ENCODE results near the gene KCNE1. TPM values are rescaled to one million over a fixed set of nuclear protein-coding genes. Genes with fewer than 3 reads are reported as not detected.
"Not testable (repeated sequence)": the region's sequence is repeated elsewhere in the genome, so short reads cannot be mapped to it uniquely, and the experiment has no call there.

The KCNE1 gene
- total RNA-seq, 3 donors from 2014 or later, result 0.22 to 0.26 (median 0.25) TPM

- no peak for ATAC-seq
- no peaks in the 10 kb centered on the region for H3K4me1 Mint-ChIP-seq (ENCODE audit: low read depth)
- no peak for DNase-seq
- H3K9me3 Mint-ChIP-seq, result no peaks in the 10 kb centered on the region
- H3K36me3 Mint-ChIP-seq (ENCODE audit: insufficient read depth), result no peaks in the 10 kb centered on the region
- no peak overlapping the region for H3K4me3 Mint-ChIP-seq
- peaks cover 9% of the 10 kb centered on the region for H3K27me3 Mint-ChIP-seq (ENCODE audit: low read depth)
Observed at GRCh38 chr21:34511181-34511580, 829 bp downstream of the KCNE1 start.

DNA sequence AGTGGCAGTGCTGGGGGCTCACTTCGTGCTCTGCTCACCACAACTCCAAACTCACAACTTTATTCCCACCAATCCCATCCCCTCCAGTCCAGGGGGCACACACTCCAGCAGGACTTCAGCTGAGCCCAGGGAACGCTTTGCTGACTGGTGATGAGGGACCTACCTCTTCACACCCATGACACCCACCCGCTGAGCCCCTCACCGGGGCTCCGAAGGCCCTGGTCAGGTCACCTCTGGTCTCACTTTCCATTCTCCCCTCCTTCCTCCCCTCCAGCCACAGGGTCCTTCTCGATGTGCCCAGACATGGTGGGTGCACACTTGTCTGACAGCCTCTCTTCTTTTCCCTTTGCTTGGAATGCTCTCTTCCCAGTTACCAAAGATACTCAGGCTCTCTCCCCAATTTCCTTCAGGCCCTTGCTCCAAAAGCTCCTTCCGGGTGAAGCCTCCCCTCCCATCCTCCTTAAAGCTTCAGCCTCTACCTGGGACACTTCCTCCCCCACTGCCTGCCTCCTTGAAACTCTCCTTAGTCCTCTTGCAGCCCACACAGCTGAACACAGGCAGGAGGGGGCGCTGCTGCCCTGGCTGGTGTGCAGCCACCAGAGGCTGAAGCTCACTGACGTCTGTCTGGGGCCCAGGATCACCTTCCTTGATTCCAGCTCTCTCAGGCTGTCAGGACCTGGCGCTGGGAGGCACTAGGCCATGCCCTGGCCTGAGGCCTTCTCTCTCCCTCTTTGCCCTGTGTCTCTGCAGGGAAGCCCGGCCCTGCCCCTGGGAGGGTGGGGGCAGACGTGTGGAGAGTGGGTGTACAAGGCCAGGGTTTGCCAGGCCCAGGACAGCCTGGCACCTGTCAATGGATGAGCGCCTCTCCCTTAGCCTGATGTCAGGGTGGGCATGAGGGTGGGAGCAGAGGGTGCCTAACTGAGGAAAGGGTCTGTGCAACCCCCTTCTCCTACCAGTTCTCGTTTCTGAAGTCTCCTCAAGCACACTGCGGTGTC lies 1.6 kb downstream of the KCNE1 start:
- peak; percentile 17 for DNase-seq

DNA sequence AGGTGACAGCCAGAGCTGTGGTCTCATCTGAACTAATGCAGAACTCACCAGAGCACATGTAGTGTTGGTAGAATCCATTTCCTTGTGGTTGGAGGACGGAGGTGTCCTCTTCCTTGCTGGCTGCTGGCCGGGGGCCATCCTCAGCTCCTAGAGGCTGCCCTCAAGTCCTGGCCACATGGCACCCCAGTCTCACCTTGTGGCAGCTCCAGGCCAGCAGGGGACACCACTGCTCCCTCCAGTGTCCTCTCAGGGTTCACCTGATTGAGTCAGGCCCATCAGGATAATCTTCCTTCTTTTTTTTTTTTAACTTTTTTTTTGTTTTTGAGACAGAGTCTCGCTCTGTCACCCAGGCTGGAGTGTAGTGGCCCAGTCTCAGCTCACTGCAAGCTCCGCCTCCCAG lies 2.9 kb downstream of the KCNE1 start:
- no peaks in the 10 kb centered on the region for H3K36me3 Mint-ChIP-seq (ENCODE audit: insufficient read depth)
- peaks cover 9% of the 10 kb centered on the region for H3K27me3 Mint-ChIP-seq (ENCODE audit: low read depth)
- H3K4me3 Mint-ChIP-seq, result no peak overlapping the region
- H3K4me1 Mint-ChIP-seq (ENCODE audit: low read depth), result no peaks in the 10 kb centered on the region
- no peak for ATAC-seq
- H3K9me3 Mint-ChIP-seq, result no peaks in the 10 kb centered on the region
- no peak for DNase-seq

More for the DNA sequence above, 1.6 kb downstream of the KCNE1 start:
- Mint-ChIP-seq H3K36me3 (ENCODE audit: insufficient read depth) (no peaks in the 10 kb centered on the region), H3K4me1 (ENCODE audit: low read depth) (no peaks in the 10 kb centered on the region), H3K4me3 (no peak overlapping the region), H3K9me3 (no peaks in the 10 kb centered on the region), H3K27me3 (ENCODE audit: low read depth) (peaks cover 9% of the 10 kb centered on the region)
- peak; percentile 72 for ATAC-seq

GRCh38 chr21:34504595-34504994 lies 7.4 kb downstream of the KCNE1 start:
- Mint-ChIP-seq H3K27me3 (ENCODE audit: low read depth) (peaks cover 19% of the 10 kb centered on the region), H3K36me3 (ENCODE audit: insufficient read depth) (no peaks in the 10 kb centered on the region), H3K4me3 (no peak overlapping the region), H3K9me3 (no peaks in the 10 kb centered on the region), H3K4me1 (ENCODE audit: low read depth) (no peaks in the 10 kb centered on the region)
- ATAC-seq (no peak), DNase-seq (no peak)

- no peaks in the 10 kb centered on the region for H3K36me3 Mint-ChIP-seq (ENCODE audit: insufficient read depth)
- no peaks in the 10 kb centered on the region for H3K4me1 Mint-ChIP-seq (ENCODE audit: low read depth)
- no peak for ATAC-seq
- peaks cover 23% of the 10 kb centered on the region for H3K27me3 Mint-ChIP-seq (ENCODE audit: low read depth)
- DNase-seq, result no peak
- H3K4me3 Mint-ChIP-seq, result no peak overlapping the region
- peaks cover 15% of the 10 kb centered on the region for H3K9me3 Mint-ChIP-seq
Observed at GRCh38 chr21:34502480-34503106, 9.4 kb downstream of the KCNE1 start.

GRCh38 chr21:34501716-34502115 lies 10.3 kb downstream of the KCNE1 start:
- no peak for DNase-seq
- H3K36me3 Mint-ChIP-seq (ENCODE audit: insufficient read depth), result no peaks in the 10 kb centered on the region
- H3K4me1 Mint-ChIP-seq (ENCODE audit: low read depth), result no peaks in the 10 kb centered on the region
- no peak for ATAC-seq
- no peak overlapping the region for H3K4me3 Mint-ChIP-seq
- peaks cover 24% of the 10 kb centered on the region for H3K9me3 Mint-ChIP-seq
- H3K27me3 Mint-ChIP-seq (ENCODE audit: low read depth), result peaks cover 20% of the 10 kb centered on the region

GRCh38 chr21:34500191-34500590 lies 11.8 kb downstream of the KCNE1 start:
- H3K9me3 Mint-ChIP-seq, result peaks cover 33% of the 10 kb centered on the region
- H3K4me1 Mint-ChIP-seq (ENCODE audit: low read depth), result no peaks in the 10 kb centered on the region
- H3K4me3 Mint-ChIP-seq, result no peak overlapping the region
- H3K36me3 Mint-ChIP-seq (ENCODE audit: insufficient read depth), result no peaks in the 10 kb centered on the region
- DNase-seq (no peak), ATAC-seq (no peak)
- peaks cover 18% of the 10 kb centered on the region for H3K27me3 Mint-ChIP-seq (ENCODE audit: low read depth)

GRCh38 chr21:34499116-34499515 lies 12.9 kb downstream of the KCNE1 start:
- no peaks in the 10 kb centered on the region for H3K36me3 Mint-ChIP-seq (ENCODE audit: insufficient read depth)
- H3K4me3 Mint-ChIP-seq, result no peak overlapping the region
- DNase-seq, result no peak
- no peaks in the 10 kb centered on the region for H3K4me1 Mint-ChIP-seq (ENCODE audit: low read depth)
- peaks cover 18% of the 10 kb centered on the region for H3K27me3 Mint-ChIP-seq (ENCODE audit: low read depth)
- ATAC-seq, result no peak
- peaks cover 33% of the 10 kb centered on the region for H3K9me3 Mint-ChIP-seq

DNA sequence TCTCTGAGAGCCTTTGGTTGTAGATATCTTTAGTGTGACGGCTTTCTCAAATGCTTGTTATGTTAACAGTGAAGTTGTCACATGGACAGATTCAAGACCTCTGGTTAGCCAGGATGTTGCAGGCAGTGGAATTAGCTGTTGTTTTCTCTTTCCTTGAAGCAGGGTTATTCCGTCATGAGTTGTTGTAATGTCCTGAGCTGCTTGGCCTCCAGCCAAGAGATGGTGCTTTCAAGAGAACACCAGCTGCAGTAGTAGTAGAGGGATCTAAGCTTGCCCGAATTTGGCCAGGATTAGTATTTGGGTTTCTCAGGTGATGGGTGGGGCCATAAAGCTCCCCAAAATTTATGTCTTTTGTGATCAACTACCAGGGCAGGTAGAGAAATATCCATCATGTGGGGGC lies 13.4 kb downstream of the KCNE1 start:
- Mint-ChIP-seq H3K4me1 (ENCODE audit: low read depth) (no peaks in the 10 kb centered on the region), H3K27me3 (ENCODE audit: low read depth) (peaks cover 15% of the 10 kb centered on the region), H3K36me3 (ENCODE audit: insufficient read depth) (no peaks in the 10 kb centered on the region), H3K4me3 (no peak overlapping the region), H3K9me3 (peaks cover 33% of the 10 kb centered on the region)
- DNase-seq, result no peak
- no peak for ATAC-seq

DNA sequence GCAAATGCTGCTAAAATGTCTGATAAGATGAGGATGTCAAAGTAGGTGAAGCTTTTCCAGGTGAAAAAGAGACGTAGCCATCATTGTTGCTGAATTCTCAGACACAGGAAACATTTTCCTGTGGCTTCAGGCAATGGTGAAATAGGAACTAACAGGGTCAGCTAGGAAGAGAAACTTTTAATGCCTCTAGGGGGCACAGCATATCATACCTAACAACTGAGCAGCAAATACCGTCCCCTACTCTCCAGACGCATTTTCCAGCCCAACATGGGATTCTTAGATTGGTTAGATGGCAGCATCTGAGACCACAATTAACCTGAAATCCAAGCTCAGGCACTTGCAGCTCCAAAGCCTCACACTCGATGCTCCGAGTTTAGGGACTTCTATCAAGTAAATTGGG lies 28.2 kb downstream of the KCNE1 start:
- H3K36me3 Mint-ChIP-seq (ENCODE audit: insufficient read depth), result not testable (repeated sequence)

GRCh38 chr21:34483435-34483834 lies 28.6 kb downstream of the KCNE1 start:
- not testable (repeated sequence) for H3K36me3 Mint-ChIP-seq (ENCODE audit: insufficient read depth); H3K9me3 Mint-ChIP-seq; ATAC-seq; H3K4me3 Mint-ChIP-seq; DNase-seq; H3K27me3 Mint-ChIP-seq (ENCODE audit: low read depth); H3K4me1 Mint-ChIP-seq (ENCODE audit: low read depth)

More for the DNA sequence above, 28.2 kb downstream of the KCNE1 start:
- H3K9me3 Mint-ChIP-seq; H3K4me1 Mint-ChIP-seq (ENCODE audit: low read depth); H3K4me3 Mint-ChIP-seq; DNase-seq; H3K27me3 Mint-ChIP-seq (ENCODE audit: low read depth); ATAC-seq: not testable (repeated sequence)

DNA sequence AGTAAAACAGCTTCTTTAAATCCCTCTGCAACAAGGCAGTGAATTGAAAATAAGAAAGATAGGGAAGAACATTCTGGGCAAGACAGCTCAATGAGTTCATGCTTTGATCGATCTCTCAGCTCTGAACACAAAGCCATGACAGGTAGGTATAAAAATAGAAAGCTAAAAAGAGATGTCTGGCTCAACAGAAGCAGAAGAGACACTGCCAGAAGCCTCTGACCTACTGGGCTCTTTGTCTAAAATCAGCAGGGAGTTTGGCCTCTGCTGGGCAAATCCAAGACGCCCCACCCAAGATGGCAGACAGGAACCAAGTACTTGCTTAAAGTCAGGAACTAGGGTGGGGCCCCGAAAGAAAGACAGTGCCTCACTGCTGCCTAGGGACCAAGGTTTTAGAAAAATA lies 44.7 kb downstream of the KCNE1 start:
- H3K27me3 Mint-ChIP-seq (ENCODE audit: low read depth); H3K36me3 Mint-ChIP-seq (ENCODE audit: insufficient read depth); H3K9me3 Mint-ChIP-seq; DNase-seq; H3K4me3 Mint-ChIP-seq; ATAC-seq; H3K4me1 Mint-ChIP-seq (ENCODE audit: low read depth): not testable (repeated sequence)

DNA sequence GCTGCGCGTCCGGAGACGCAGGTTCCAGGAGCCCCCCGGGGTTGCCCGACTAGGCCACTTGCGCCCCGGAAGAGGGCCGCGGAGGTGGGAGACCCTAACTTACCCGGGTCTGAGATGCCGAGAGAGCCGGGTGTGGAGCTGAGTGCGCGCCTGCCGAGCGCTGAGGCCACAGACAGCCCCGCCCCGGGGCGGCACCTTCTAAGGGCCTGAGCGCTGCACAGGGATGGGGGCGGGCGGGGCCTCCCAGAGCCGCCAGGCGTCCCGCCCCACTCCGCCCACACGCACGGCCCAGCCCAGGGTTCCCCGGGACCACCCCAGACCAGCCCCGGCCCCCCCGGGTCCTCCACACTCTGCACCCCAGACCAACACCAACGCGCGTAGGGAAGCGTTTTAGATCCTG lies 52.6 kb downstream of the KCNE1 start:
- H3K4me3 Mint-ChIP-seq; H3K4me1 Mint-ChIP-seq (ENCODE audit: low read depth); DNase-seq; ATAC-seq; H3K36me3 Mint-ChIP-seq (ENCODE audit: insufficient read depth); H3K27me3 Mint-ChIP-seq (ENCODE audit: low read depth); H3K9me3 Mint-ChIP-seq: not testable (repeated sequence)

- H3K36me3 Mint-ChIP-seq (ENCODE audit: insufficient read depth); ATAC-seq; H3K27me3 Mint-ChIP-seq (ENCODE audit: low read depth); H3K4me3 Mint-ChIP-seq; DNase-seq; H3K4me1 Mint-ChIP-seq (ENCODE audit: low read depth); H3K9me3 Mint-ChIP-seq: not testable (repeated sequence)
Observed at GRCh38 chr21:34458266-34458665, 53.7 kb downstream of the KCNE1 start.

DNA sequence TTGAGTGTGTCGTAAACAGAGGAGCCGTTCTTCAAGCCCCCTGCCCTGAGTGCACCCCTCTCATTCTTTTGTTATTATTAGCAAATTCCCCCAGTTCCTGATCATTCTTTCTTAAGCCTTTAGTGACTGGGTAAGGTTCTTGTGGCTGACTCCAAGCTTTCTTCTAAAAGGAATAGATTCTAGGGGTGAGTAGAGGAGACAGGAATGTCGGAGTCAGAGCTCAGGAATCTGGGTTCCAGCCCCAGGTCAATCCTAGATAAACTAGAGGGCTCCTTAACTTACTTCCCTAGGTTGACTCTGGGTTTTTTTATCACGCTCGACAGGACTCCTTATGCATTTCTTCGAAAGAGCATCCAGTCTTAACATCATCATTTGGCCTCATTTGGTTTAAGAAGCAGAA lies 55.8 kb downstream of the KCNE1 start:
- H3K36me3 Mint-ChIP-seq (ENCODE audit: insufficient read depth), result not testable (repeated sequence)

More for the DNA sequence above, 55.8 kb downstream of the KCNE1 start:
- H3K27me3 Mint-ChIP-seq (ENCODE audit: low read depth); H3K9me3 Mint-ChIP-seq; H3K4me1 Mint-ChIP-seq (ENCODE audit: low read depth); H3K4me3 Mint-ChIP-seq; ATAC-seq; DNase-seq: not testable (repeated sequence)

Data from activated T-cell treated with anti-CD3 and anti-CD28 coated beads, Interleukin-2, amount 50 U/mL, for 4 hours (primary cell).